Cortex of kidney (tissue), 1 donor: ENCODE measurements around the gene HOXD12.

Experiments used
- DNase-seq: peaks from one replicate; lab custom pipeline; 2025; lab: John Stamatoyannopoulos, UW

Gene HOXD12

DNA sequence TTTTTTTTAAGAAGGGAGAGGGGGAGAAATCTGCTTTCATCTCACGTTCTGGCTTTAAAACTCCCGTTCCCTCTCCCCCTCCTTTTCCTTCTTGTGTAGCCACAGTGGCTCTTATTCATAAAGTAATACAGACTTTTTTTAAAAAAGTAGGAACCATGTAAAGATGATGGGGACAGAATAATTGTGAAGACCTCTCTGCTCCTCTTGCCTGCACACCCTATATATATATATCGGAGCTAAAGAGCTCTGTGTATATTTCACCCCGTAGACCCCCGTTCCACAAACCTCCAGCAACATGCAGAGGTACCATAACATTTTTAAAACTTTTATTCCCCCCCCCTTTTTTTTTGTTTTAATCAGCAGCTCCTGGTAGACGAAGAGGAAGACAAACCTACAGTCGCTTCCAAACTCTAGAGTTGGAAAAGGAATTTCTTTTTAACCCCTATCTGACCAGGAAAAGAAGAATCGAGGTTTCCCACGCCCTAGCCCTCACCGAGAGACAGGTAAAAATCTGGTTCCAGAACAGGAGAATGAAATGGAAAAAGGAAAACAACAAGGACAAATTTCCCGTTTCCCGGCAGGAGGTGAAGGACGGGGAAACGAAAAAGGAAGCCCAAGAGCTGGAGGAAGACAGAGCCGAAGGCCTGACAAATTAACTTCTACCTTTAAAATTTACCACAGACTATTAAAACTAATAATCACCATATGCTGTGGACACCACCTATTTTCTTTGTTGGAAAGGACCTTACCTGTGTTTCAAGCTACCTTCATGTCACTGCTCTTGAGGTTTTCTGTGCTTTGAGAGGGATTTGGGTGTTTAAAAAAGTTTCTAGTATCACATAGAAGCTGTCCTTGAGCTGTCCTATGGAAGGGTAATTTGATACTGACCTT, 31.6 kb downstream of the HOXD12 start:
- DNase-seq: no peak

GRCh38 chr2:176131848-176132158, 32.2 kb downstream of the HOXD12 start:
- DNase-seq: no peak

DNA sequence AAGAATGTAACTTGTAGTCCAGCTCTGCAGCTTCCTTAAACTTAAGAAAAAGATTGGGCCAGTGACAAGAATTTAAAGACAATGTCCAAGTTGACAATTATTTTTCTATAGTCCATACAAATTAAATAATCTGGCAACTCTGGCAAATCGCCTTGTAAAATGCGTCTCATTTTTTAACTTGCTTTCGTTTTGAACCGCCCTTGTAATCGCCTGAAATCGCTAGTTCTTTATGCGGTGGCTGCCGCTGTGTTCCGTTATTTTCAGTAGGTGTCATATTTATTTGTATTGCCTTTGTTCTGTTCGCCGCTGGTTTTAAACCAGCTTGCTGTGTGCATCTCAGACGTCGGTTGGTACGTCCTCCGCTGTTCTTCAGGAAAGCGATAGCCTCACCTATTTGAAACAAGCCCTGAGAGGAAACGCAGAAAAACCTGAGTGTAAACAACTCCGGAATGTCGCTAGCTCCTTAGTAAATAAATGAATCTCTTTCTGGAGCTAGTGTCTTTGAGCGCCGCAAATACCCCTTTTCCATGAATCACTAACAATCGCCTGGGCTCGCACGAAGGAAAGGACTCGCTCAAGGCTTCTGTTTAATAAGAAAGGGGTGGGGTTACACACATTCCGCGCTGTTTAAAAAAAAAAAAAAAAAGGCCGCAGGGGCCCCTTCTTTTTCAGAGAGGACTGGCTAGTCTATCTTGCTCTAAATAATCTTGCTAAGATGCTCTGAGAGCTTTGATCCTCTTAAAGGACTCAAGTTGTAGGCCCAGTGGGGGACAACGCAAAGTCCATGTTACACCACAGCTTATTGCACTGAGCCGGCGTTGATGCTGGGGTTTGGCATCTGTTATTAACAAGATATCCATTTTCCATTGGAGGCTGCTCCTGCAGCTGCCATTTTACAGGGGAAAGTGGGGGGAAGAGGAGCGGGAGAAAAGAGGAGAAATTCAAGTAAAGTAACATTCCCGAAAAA, 32.9 kb downstream of the HOXD12 start:
- DNase-seq: no peak

DNA sequence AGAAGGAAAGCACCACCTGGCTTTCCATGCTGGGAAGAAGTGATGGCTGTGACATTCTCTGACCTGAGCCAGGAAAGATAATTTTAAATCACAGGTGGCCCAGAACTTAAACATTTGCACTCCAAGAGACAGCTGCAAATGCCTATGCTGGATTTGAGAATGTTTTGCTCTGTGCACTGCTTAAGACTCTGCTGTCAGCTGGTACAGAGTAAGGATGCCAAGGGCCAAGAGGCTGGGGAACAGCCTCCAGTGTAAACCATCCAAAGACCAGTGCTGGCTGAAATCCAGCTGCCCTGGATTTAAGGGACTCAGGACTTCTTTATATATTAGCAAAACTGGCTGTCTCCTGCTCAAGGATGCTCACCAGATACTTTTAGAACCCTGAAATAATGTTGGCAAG, 33.8 kb downstream of the HOXD12 start:
- DNase-seq: no peak

DNA sequence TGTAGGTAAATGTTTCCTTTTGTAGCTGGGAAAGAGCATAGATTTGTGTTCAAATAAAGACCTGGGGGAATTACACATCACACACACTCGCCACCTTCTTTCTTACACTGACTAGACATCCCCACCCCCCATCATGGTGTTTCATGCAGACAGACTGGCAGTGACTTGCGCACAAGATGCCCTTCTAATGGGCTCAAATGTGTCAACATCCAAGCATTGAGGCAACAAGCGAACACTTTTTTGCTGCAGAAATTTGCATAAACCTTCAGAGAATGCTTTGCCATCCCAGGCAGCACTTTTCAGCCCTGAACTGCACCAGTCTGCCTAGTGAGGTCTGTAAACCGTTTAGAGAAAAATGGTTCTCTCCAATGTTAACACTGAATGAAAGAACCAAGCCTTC, 34.4 kb downstream of the HOXD12 start:
- no peak for DNase-seq

GRCh38 chr2:176135035-176135440, 35.4 kb downstream of the HOXD12 start:
- no peak for DNase-seq

- no peak for DNase-seq
Observed at GRCh38 chr2:176136374-176137251, 37.0 kb downstream of the HOXD12 start.

GRCh38 chr2:176137252-176137580, 37.6 kb downstream of the HOXD12 start:
- DNase-seq: no peak

DNA sequence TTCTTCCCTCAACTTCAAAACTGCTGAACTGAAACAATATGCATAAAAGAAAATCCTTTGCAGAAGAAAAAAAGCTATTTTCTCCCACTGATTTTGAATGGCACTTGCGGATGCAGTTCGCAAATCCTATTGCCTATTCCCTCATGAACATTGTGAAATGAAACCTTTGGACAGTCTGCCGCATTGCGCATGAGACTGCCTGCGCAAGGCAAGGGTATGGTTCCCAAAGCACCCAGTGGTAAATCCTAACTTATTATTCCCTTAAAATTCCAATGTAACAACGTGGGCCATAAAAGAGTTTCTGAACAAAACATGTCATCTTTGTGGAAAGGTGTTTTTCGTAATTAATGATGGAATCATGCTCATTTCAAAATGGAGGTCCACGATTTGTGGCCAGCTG, 38.3 kb downstream of the HOXD12 start:
- DNase-seq: no peak

- no peak for DNase-seq
Observed at GRCh38 chr2:176138526-176138922, 38.9 kb downstream of the HOXD12 start.

DNA sequence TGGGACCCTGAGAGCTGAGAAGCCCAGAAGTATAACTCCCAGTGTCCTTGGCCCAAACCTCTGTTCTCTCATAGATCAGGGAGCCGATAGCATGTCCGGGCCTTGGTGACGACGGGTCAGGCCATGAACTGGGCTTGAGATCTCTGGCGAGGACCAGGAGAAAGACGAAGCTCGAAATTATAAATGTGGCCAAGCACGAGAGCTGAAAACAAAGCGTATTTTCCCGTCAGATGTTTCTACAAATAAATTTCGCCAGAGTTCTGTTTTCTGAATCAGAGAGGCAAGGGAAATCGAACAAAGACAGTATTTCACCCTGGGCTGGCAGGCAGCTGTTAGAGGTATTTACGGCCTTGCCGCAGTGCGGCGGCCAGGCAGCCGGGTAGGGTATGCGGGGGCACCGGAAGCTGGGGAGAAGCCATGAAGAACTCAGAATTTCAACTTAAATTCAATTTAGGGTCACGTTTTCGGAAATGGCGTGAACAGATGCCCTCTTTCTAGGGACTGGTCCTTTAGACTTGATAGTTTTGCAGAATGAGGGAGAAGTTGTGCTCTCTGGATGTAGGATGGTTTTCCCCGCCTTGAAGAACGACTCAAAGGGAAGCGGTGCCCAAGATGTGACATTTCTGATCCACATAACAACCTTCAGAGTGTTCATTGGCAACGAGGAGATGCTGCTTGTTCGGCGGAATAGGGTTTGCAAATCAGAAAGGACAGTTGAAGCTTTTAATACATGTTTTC, 39.5 kb downstream of the HOXD12 start:
- no peak for DNase-seq

DNA sequence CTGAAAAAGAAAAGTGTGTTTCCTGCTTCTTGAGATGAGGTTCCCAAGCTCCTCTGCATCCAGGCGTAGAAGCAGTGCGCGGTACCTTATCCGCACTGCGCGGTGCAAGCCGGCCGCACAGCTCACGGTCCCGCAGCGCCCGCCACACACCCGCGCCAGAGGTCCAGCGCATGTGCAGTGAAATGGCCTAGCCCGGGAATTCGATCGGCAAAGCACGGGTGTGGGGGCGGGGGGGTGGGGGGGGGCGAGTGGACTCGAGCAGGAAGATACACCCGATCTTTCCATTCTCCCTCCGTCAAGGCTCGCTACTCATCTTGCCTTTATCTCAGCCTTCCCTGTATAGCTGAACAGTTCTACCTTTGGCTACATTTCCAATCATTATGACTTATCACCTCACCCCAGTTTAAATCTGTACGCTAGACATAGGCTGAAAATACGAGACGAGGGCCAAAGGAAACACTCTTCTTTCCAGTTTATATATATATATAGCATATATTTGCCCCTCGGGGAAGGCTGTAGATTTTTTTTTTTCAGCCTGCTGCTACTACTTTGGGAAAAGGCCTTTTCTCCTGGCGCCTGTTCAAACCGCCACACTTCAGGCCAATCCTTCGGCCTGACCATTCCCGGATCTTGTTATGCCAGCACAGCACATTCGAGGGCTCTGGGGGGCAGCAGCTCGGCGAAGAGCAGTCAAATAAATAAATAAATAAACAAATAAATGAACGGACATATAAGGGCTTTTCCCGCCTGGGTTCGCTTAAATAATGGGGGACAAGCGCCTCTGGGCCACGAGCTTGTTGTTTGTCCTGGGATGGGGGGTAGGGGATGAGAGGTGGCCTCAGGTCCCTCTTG, 40.3 kb downstream of the HOXD12 start:
- no peak for DNase-seq

DNA sequence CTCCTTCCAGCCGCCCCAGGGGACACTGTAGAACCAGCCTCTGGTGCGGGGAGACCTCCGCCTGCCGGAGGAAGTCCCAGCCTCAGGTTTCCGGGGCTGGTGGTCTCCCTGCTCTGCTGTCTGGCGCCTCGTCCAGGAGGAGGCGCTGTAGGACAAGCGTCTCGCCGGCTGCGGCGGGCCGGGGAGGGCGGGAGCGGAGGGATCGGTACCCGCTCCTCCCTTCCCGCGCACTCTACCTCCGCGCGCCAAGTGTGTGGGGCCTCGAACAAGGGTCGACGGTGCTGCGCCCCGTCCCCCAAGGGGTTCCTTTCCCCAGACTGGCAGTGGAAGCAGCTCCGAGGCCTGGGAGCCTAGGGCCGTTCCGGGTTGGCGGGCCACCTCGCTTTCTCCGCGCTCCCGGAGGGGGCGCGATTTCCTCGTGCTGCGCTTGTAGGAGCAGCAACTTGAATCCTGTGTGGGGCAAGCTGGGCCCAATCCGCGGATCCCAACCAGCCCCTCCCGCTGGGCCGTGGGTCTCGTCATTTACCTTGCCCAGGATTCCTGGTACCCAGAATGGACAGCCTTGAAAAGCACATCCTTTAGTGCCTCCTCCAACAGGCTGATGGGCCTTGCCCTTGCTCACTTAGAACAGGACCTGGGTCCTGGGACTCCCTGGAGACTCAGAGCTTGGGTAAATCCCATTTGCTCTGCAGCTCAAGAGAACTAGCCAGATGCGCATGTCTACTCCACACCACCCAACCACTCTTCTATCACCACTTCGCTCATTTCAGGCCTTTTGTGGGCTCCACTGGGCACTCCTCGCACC, 41.1 kb downstream of the HOXD12 start:
- peak; percentile 79 for DNase-seq

DNA sequence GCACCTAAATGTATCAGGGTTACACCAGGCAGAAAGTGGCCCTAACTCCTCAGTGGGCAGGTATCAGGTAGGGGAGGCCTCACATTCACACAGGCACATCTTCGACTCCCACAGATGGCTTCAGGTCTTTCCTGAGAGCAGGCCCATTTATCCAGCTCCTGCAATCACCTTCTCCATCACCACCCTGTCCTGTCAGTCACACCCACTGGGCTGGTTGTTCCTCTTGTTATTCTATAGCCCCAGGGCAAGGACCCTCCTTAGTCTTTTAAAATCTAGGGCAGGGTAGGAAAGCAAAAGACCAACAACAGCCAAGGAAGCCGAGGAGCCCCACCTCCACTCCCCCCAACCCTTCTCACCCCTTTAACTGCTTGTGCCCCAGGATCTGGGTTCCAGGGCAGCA, 42.7 kb downstream of the HOXD12 start:
- no peak for DNase-seq

DNA sequence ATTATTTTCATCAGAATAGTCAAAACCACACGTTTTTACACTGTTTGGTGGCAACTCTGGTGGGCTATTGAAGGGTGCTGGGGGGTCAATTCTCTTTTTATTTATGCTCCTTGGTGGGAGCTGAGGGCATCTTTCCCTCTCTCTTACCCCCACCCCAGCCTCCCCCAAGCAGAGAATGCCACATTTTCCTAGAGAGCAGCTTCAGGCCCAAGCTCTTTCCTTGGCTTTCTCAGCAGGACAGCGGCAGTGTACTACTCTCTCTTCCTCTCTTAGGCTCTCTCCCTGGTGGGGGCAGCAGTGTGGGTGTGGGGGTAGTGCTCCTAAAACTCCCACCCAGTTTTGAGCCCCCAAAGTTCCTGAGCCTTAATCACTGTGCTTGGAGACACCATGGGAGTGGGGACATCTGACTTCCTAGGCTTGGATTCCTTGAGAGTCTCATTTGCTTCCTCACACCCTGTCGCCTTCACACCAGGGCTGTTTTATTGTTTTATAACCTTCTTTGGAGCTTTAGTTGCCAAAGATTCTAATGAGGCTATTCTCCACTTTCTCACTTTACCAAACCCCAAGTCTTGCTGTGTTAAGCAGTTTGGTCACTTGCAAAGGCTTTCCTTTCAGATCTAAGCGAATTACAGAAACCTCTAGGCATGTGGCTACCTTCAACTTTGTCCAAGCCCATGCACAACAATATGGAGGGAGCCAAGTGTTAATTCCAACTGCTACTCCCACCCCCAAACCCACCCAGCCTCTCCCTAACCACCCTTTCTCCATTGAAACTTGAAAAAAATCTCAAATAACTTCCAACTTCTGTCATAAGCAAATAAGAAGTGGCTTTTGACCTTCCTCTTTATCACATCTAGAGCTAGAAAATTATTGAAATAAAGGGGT, 45.7 kb downstream of the HOXD12 start:
- DNase-seq: no peak

- no peak for DNase-seq
Observed at GRCh38 chr2:176146101-176146500, 46.5 kb downstream of the HOXD12 start.

DNA sequence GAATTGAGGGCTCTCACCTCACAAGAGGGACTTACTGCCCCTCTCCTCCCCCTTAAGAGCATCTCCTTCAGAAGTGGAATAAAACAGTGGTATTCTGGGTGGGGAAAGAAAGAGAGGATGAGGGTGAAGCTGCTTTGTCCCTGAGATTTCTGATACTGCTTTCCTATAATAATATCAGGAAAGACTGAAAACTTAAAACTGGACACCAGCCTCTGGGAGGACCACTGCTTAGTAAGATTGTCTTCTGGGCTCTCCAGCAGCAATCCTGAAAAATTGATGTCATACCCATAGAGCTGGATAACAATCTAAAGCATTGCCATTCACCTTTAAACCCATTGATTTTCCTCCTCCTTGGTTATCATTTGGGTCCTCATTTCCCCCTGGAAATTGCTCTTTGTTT, 47.0 kb downstream of the HOXD12 start:
- no peak for DNase-seq

GRCh38 chr2:176147210-176147799, 47.7 kb downstream of the HOXD12 start:
- no peak for DNase-seq
